ENCODE data around the gene P2RY8.
"Not testable (repeated sequence)": the region's sequence is repeated elsewhere in the genome, so short reads cannot be mapped to it uniquely, and the experiment has no call there.

Gene P2RY8

GRCh38 chrX:1493412-1493811 is 43.6 kb downstream of the P2RY8 start:
- H3K4me1 ChIP-seq = no peaks in the 10 kb centered on the region
- no peaks in the 10 kb centered on the region for H3K36me3 ChIP-seq (replicated peaks)
- H3K9me3 ChIP-seq = no peaks in the 10 kb centered on the region
- DNase-seq (ENCODE audit: low spot score in 2 of 2) = no peak
- no peaks in the 10 kb centered on the region for H3K27me3 ChIP-seq (ENCODE audit: low read depth)
- in situ Hi-C loops (cut with MboI; ENCODE audit: low sequenced_read_pairs) = no loop called here
- no peak overlapping the region for H3K4me3 ChIP-seq

- H3K36me3 ChIP-seq (replicated peaks) = no peaks in the 10 kb centered on the region
- no peaks in the 10 kb centered on the region for H3K4me1 ChIP-seq
- H3K9me3 ChIP-seq = no peaks in the 10 kb centered on the region
- no peak for DNase-seq (ENCODE audit: low spot score in 2 of 2)
- in situ Hi-C loops (cut with MboI; ENCODE audit: low sequenced_read_pairs) = no loop called here
- no peak overlapping the region for H3K4me3 ChIP-seq
- H3K27me3 ChIP-seq (ENCODE audit: low read depth) = no peaks in the 10 kb centered on the region
Observed at GRCh38 chrX:1492421-1493012, 44.5 kb downstream of the P2RY8 start.

- Histone ChIP-seq H3K4me1 (no peaks in the 10 kb centered on the region), H3K4me3 (no peak overlapping the region)
- in situ Hi-C loops (cut with MboI; ENCODE audit: low sequenced_read_pairs) = no loop called here
Observed at GRCh38 chrX:1491851-1492349, 45.1 kb downstream of the P2RY8 start.

GRCh38 chrX:1491248-1491647 is 45.7 kb downstream of the P2RY8 start:
- DNase-seq (ENCODE audit: low spot score in 2 of 2); H3K4me1 ChIP-seq; H3K27me3 ChIP-seq (ENCODE audit: low read depth); H3K36me3 ChIP-seq (replicated peaks); H3K4me3 ChIP-seq; H3K9me3 ChIP-seq; in situ Hi-C loops (cut with MboI; ENCODE audit: low sequenced_read_pairs): not testable (repeated sequence)

More at GRCh38 chrX:1491851-1492349, 45.1 kb downstream of the P2RY8 start:
- Histone ChIP-seq H3K27me3 (ENCODE audit: low read depth) (no peaks in the 10 kb centered on the region), H3K36me3 (replicated peaks) (no peaks in the 10 kb centered on the region), H3K9me3 (no peaks in the 10 kb centered on the region)
- peak; percentile 51 to 87 for DNase-seq (ENCODE audit: low spot score in 2 of 2)

GRCh38 chrX:1490723-1491122 is 46.3 kb downstream of the P2RY8 start:
- in situ Hi-C loops (cut with MboI; ENCODE audit: low sequenced_read_pairs); H3K4me3 ChIP-seq; H3K27me3 ChIP-seq (ENCODE audit: low read depth); H3K36me3 ChIP-seq (replicated peaks); H3K9me3 ChIP-seq; H3K4me1 ChIP-seq; DNase-seq (ENCODE audit: low spot score in 2 of 2): not testable (repeated sequence)

GRCh38 chrX:1489354-1489753 is 47.6 kb downstream of the P2RY8 start:
- DNase-seq (ENCODE audit: low spot score in 2 of 2); H3K4me3 ChIP-seq; in situ Hi-C loops (cut with MboI; ENCODE audit: low sequenced_read_pairs); H3K36me3 ChIP-seq (replicated peaks); H3K4me1 ChIP-seq; H3K9me3 ChIP-seq; H3K27me3 ChIP-seq (ENCODE audit: low read depth): not testable (repeated sequence)

GRCh38 chrX:1488745-1489144 is 48.2 kb downstream of the P2RY8 start:
- Histone ChIP-seq H3K4me1 (no peaks in the 10 kb centered on the region), H3K4me3 (no peak overlapping the region), H3K27me3 (ENCODE audit: low read depth) (no peaks in the 10 kb centered on the region), H3K9me3 (no peaks in the 10 kb centered on the region), H3K36me3 (replicated peaks) (no peaks in the 10 kb centered on the region)
- DNase-seq (ENCODE audit: low spot score in 2 of 2) = no peak
- in situ Hi-C loops (cut with MboI; ENCODE audit: low sequenced_read_pairs) = no loop called here

- Histone ChIP-seq H3K36me3 (replicated peaks) (no peaks in the 10 kb centered on the region), H3K4me3 (no peak overlapping the region), H3K4me1 (no peaks in the 10 kb centered on the region), H3K27me3 (ENCODE audit: low read depth) (no peaks in the 10 kb centered on the region), H3K9me3 (no peaks in the 10 kb centered on the region)
- in situ Hi-C loops (cut with MboI; ENCODE audit: low sequenced_read_pairs) = no loop called here
- DNase-seq (ENCODE audit: low spot score in 2 of 2) = no peak
Observed at GRCh38 chrX:1488141-1488540, 48.8 kb downstream of the P2RY8 start.

GRCh38 chrX:1487401-1487800 is 49.6 kb downstream of the P2RY8 start:
- Histone ChIP-seq H3K9me3 (no peaks in the 10 kb centered on the region), H3K4me3 (no peak overlapping the region), H3K27me3 (ENCODE audit: low read depth) (no peaks in the 10 kb centered on the region), H3K4me1 (no peaks in the 10 kb centered on the region), H3K36me3 (replicated peaks) (no peaks in the 10 kb centered on the region)
- in situ Hi-C loops (cut with MboI; ENCODE audit: low sequenced_read_pairs) = no loop called here
- DNase-seq (ENCODE audit: low spot score in 2 of 2) = no peak

- H3K27me3 ChIP-seq (ENCODE audit: low read depth) = no peaks in the 10 kb centered on the region
- in situ Hi-C loops (cut with MboI; ENCODE audit: low sequenced_read_pairs) = no loop called here
- peaks cover under 1% of the 10 kb centered on the region; the same call in 1 of the 2 replicates for H3K4me1 ChIP-seq
- no peak overlapping the region for H3K4me3 ChIP-seq
- H3K36me3 ChIP-seq (replicated peaks) = no peaks in the 10 kb centered on the region
- no peaks in the 10 kb centered on the region for H3K9me3 ChIP-seq
- no peak for DNase-seq (ENCODE audit: low spot score in 2 of 2)
Observed at GRCh38 chrX:1486749-1487361, 50.1 kb downstream of the P2RY8 start.

GRCh38 chrX:1486177-1486576 is 50.8 kb downstream of the P2RY8 start:
- H3K4me3 ChIP-seq = no peak overlapping the region
- in situ Hi-C loops (cut with MboI; ENCODE audit: low sequenced_read_pairs) = no loop called here
- H3K36me3 ChIP-seq (replicated peaks) = no peaks in the 10 kb centered on the region

GRCh38 chrX:1485033-1485432 is 52.0 kb downstream of the P2RY8 start:
- in situ Hi-C loops (cut with MboI; ENCODE audit: low sequenced_read_pairs) = no loop called here
- H3K9me3 ChIP-seq = no peaks in the 10 kb centered on the region
- no peaks in the 10 kb centered on the region for H3K27me3 ChIP-seq (ENCODE audit: low read depth)
- H3K36me3 ChIP-seq (replicated peaks) = no peaks in the 10 kb centered on the region
- DNase-seq (ENCODE audit: low spot score in 2 of 2) = no peak
- H3K4me3 ChIP-seq = no peak overlapping the region
- peaks cover 6% of the 10 kb centered on the region for H3K4me1 ChIP-seq

More at GRCh38 chrX:1486177-1486576, 50.8 kb downstream of the P2RY8 start:
- DNase-seq (ENCODE audit: low spot score in 2 of 2) = no peak
- H3K4me1 ChIP-seq = peaks cover 6% of the 10 kb centered on the region
- H3K27me3 ChIP-seq (ENCODE audit: low read depth) = no peaks in the 10 kb centered on the region
- H3K9me3 ChIP-seq = no peaks in the 10 kb centered on the region

GRCh38 chrX:1484638-1485019 is 52.4 kb downstream of the P2RY8 start:
- Histone ChIP-seq H3K4me1 (peaks cover 6% of the 10 kb centered on the region), H3K27me3 (ENCODE audit: low read depth) (no peaks in the 10 kb centered on the region), H3K4me3 (no peak overlapping the region), H3K36me3 (replicated peaks) (no peaks in the 10 kb centered on the region), H3K9me3 (peaks cover 2% of the 10 kb centered on the region)
- DNase-seq (ENCODE audit: low spot score in 2 of 2) = no peak
- in situ Hi-C loops (cut with MboI; ENCODE audit: low sequenced_read_pairs) = no loop called here

GRCh38 chrX:1483843-1484637 is 52.9 kb downstream of the P2RY8 start:
- Histone ChIP-seq H3K9me3 (peaks cover 8% of the 10 kb centered on the region), H3K27me3 (ENCODE audit: low read depth) (no peaks in the 10 kb centered on the region), H3K4me1 (peaks cover 6% of the 10 kb centered on the region), H3K36me3 (replicated peaks) (no peaks in the 10 kb centered on the region), H3K4me3 (no peak overlapping the region)
- DNase-seq (ENCODE audit: low spot score in 2 of 2) = no peak
- in situ Hi-C loops (cut with MboI; ENCODE audit: low sequenced_read_pairs) = no loop called here

Measured in HAP-1 (cell line).